Mucosa of rectum (tissue), 2 donors: Measurements from ENCODE around the gene COA5.

Experiments used
- H3K27ac ChIP-seq, 2 donors: one replicate each; pipeline ENCODE4 v1.7.0; 2013; ENCODE audit warnings: inconsistent platforms in 2 of 2, low read depth in 2 of 2, low read length in 2 of 2
- H3K27me3 ChIP-seq, 2 donors: one replicate each; pipeline ENCODE4 v1.7.0; 2013; ENCODE audit warnings: low read length in 2 of 2; ENCODE audit not compliant: control insufficient read depth in 2 of 2, insufficient read depth in 2 of 2
- H3K36me3 ChIP-seq, 2 donors: one replicate each; pipeline ENCODE4 v1.7.0; 2013; ENCODE audit warnings: low read length in 2 of 2; ENCODE audit not compliant: control insufficient read depth in 2 of 2, insufficient read depth in 2 of 2
- H3K4me1 ChIP-seq, 2 donors: one replicate each; pipeline ENCODE4 v1.7.0; 2013; ENCODE audit warnings: low read length in 2 of 2, mild to moderate bottlenecking in 1 of 2; ENCODE audit not compliant: control insufficient read depth in 2 of 2, insufficient read depth in 2 of 2
- H3K4me3 ChIP-seq, 2 donors: one replicate each; pipeline ENCODE4 v1.7.0; 2013; ENCODE audit warnings: low read length in 2 of 2
- H3K9ac ChIP-seq, 2 donors: one replicate each; pipeline ENCODE4 v1.7.0; 2013; ENCODE audit warnings: low read length in 2 of 2, low read depth in 1 of 2, mild to moderate bottlenecking in 1 of 2
- H3K9me3 ChIP-seq, 2 donors: one replicate each; pipeline ENCODE4 v1.7.0; 2013; ENCODE audit warnings: low read length in 2 of 2; ENCODE audit not compliant: control insufficient read depth in 2 of 2
- donor health status: healthy.
- donor health status: Normal muscosa, but diverticular disease.

The COA5 gene

DNA sequence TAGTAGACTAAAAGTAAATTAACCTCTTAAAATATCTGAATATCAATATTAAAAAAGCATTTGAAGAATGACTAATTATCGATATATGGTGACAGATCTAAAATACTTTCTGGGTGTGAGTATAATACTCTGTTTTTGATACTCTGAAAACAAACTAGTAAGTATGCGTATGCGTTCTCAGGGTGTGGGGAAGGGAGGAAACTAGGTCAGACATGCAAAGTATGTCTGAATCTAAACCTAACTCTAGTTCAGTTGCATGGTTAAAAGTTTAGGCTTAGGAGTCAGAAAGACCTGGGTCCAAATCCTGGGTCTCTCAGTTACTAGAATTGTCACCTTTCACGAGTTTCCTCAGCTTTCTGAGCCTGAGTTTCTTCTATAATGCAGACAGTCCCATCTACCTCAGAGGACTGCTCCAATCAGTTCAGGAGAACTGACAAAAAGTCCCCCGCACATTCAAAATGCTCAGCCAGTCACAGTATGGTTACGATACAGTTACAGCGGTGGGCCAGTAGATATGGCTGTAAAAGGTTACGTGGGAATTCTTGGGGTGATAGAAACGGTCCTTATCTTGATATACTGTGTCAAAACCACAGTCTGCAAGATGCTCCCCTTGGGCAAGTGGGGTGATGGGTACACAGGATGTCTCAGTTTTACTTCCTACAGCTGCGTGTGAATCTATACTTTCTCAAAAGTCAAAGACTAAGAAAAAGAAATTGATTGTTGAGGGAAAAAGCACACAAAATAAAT, 29.3 kb upstream of the COA5 start:
- H3K4me3 ChIP-seq, result no peak overlapping the region
- H3K4me1 ChIP-seq, result no peaks in the 10 kb centered on the region
- H3K27me3 ChIP-seq, result no peaks in the 10 kb centered on the region
- no peaks in the 10 kb centered on the region for H3K9me3 ChIP-seq
- no peak overlapping the region for H3K9ac ChIP-seq
- H3K36me3 ChIP-seq, result peaks cover 43 to 51% of the 10 kb centered on the region in 2 donors
- H3K27ac ChIP-seq, result peak overlapping the region in 1 of 2 donors; percentile 18

DNA sequence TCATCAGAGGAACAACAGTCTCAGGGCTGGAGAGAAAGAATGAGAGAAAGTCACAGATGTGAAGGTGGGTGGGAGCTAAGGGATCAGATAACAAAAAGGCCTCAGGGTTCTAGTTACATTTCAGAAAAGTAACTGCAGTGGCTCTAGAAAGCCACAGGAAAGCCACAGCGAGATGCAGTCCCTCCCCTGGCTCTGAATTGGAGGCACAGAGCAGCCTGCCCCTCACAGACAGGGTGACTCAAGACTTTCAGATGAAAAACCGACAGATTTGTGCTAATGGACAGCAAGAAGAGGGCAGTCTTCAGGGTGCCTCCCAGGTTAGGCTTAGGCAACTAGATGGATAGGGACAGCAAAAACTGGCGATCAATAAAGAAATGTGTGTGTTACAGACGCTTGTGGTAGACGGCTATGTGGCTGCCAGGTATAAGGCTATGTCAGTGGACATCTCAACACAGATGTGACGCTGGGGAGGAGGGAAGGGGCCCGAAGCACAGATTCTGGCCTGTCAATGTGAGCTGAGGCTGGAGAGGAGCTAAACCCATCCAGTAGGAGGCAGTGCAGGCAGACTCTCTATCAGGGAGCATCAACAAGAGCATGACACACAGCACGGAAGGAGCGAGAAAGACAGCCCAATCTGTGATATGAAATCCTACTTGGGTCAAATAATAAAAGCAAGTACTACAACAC, 26.2 kb upstream of the COA5 start:
- Histone ChIP-seq H3K4me3 (no peak overlapping the region), H3K4me1 (no peaks in the 10 kb centered on the region), H3K9ac (no peak overlapping the region), H3K27ac (no peak overlapping the region), H3K36me3 (peaks cover 43 to 66% of the 10 kb centered on the region in 2 donors), H3K9me3 (no peaks in the 10 kb centered on the region), H3K27me3 (no peaks in the 10 kb centered on the region)

DNA sequence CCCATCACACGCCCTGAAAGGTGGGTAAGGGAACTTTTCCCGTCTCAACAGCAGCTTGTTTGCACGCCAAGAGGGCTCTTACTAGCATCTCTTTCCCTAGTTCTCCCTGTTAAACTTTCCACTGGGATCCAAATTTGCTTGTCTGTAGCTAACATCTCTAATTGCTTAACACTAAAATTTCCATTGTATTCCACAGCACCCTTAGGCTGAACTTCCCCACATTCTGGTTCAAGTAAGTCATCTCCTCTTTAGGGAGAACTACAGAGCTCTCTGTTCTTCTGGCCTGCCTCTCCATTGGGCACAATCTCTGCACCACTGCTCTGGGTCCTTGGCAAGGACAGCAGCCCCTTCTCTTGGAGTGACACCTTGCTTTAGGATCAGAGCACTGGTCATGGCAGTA, 24.0 kb upstream of the COA5 start:
- no peak overlapping the region for H3K4me3 ChIP-seq
- H3K9me3 ChIP-seq, result no peaks in the 10 kb centered on the region
- H3K9ac ChIP-seq, result no peak overlapping the region
- peaks cover 40 to 52% of the 10 kb centered on the region in 2 donors for H3K36me3 ChIP-seq
- no peaks in the 10 kb centered on the region for H3K27me3 ChIP-seq
- no peak overlapping the region for H3K27ac ChIP-seq
- no peaks in the 10 kb centered on the region for H3K4me1 ChIP-seq

DNA sequence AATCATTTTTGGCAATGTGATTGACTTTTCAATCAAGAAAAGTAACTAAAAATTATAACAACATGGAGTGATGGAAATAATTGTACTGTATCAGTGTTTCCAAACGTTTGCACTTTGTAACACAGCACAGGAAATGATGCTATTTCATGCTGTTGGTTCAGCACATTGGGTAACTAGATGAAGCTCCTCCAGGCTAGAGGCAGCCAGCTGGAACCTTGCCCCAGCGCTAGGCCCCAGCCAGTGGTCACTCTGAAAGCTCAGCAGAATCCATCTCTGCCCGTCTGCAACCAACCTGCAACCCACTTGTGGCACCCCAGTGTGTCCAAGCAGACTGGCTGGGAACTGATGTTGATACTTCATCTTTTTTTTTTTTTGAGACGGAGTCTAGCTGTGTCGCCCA, 15.3 kb upstream of the COA5 start:
- Histone ChIP-seq H3K4me3 (no peak overlapping the region), H3K9ac (no peak overlapping the region), H3K27ac (no peak overlapping the region), H3K36me3 (peaks cover 17 to 19% of the 10 kb centered on the region in 2 donors), H3K4me1 (no peaks in the 10 kb centered on the region), H3K27me3 (no peaks in the 10 kb centered on the region), H3K9me3 (no peaks in the 10 kb centered on the region)

DNA sequence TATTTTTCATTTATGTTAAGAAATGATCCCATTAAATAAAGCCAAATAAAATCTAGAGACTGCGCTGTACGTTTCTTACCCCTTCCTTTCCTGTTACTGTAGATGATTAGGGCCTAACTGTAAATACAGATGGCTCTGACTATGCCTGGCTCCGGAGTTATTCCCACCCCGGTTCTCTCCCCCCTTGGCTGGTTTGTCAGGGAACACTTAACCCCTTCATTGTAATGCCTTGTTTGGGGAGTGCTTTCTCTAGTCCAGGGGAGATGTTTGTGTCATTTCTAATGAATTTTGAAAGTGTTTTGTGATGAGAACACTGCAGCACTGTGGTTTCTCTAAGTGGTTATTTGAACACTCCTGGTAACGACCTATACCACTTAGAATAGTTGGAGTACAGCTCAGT, 8.8 kb upstream of the COA5 start:
- Histone ChIP-seq H3K27me3 (no peaks in the 10 kb centered on the region), H3K36me3 (peaks cover 48 to 62% of the 10 kb centered on the region in 2 donors), H3K9ac (no peak overlapping the region), H3K4me3 (no peak overlapping the region), H3K4me1 (no peaks in the 10 kb centered on the region), H3K27ac (no peak overlapping the region), H3K9me3 (no peaks in the 10 kb centered on the region)

DNA sequence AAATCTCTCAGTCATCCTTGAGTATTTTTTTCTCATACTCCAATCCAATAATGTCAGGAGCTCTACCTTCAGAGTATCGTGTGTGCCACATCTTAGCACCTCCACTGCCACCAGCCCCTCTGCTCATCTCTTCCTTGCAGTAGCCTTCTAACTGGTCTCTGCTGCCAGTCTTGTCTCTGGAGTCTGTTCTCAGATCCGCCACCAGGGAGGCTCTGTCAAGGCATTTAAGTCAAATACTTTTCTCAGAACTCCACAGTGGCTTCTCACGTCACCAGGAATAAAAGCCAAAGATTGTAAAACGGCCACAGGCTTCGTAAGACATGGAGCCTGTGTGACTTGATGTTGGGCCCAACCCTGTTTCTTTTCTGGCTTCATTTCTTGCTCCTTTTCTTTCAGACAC, 7.2 kb upstream of the COA5 start:
- Histone ChIP-seq H3K4me1 (peaks cover 2 to 8% of the 10 kb centered on the region in 2 donors), H3K9ac (no peak overlapping the region), H3K27me3 (no peaks in the 10 kb centered on the region), H3K27ac (no peak overlapping the region), H3K9me3 (no peaks in the 10 kb centered on the region), H3K36me3 (peaks cover 45 to 67% of the 10 kb centered on the region in 2 donors), H3K4me3 (no peak overlapping the region)

DNA sequence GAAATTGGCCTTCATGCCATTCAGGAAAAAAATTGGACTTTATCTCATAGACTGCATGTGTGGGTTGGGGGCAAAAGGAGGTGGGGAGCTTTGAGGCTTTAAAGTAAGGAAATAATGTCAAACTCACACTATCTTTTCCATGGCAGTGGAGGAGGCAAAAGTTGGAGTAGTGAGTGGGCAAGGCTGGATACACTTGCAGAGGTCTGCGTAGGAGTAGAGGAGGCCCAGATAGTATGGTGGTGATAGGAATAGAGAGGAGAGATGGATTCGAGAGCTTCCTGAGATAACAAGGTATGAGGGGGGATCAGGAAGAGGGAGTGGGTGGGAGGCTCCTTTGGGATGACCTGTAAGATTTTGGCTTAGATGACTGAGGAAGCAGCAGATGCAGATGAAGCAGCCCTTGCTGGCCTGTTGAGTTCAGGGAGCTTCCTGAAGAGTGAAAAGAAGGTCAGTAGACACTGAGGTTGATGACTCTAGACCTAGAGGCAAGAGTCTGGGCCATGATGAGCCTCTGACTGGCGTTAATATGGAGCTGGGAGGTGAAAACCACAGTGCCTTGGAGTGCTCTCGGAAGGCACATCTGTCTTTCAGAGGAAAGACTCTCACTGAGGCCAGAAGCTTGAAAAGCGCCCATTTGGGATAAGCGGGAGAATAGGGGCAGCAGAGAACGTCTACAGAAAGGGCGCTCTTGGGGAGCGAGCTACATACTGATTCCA, 5.9 kb upstream of the COA5 start:
- Histone ChIP-seq H3K36me3 (peaks cover 41 to 62% of the 10 kb centered on the region in 2 donors), H3K27me3 (no peaks in the 10 kb centered on the region), H3K4me3 (no peak overlapping the region), H3K9me3 (no peaks in the 10 kb centered on the region), H3K27ac (no peak overlapping the region), H3K9ac (no peak overlapping the region), H3K4me1 (peaks cover 2 to 21% of the 10 kb centered on the region in 2 donors)

DNA sequence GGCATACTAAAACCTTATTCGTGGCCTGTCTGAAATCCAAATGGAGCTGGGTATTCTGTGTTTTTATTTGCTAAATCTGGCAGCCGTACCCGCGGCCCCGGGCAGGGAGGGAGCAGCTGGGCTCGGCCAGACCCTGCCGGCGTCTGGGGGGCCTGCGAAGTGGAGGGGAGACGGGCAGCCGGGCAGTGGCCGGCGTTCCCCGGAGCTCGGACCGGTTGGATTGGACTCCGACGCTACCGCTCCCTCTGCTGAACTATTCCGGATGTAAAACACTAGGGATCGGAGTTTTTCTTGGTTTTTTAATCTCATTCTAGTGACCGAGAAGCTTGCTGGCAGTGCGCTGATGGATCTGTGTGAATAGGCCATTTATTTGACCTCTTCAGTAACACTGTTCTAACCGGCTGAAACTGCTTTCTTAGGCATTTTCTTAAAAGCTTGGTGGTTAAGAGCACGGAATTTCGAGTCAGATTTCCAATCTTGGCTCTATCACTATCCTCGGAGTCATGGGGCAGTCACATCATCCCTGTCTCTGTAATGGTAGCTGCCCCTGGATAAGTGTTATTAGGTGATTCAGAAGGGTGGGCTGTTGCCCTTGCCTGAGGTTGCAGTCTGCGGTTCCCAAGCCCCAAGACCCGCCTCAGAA, 771 bp upstream of the COA5 start:
- H3K4me1 ChIP-seq, result peaks cover 14 to 32% of the 10 kb centered on the region in 2 donors
- H3K36me3 ChIP-seq, result peaks cover 17 to 26% of the 10 kb centered on the region in 2 donors
- H3K27me3 ChIP-seq, result no peaks in the 10 kb centered on the region
- H3K9me3 ChIP-seq, result no peaks in the 10 kb centered on the region
- H3K4me3 ChIP-seq, result peak overlapping the region; percentile 92 to 93
- H3K27ac ChIP-seq, result peak overlapping the region; percentile 91 to 94
- peak overlapping the region; percentile 93 to 97 for H3K9ac ChIP-seq

DNA sequence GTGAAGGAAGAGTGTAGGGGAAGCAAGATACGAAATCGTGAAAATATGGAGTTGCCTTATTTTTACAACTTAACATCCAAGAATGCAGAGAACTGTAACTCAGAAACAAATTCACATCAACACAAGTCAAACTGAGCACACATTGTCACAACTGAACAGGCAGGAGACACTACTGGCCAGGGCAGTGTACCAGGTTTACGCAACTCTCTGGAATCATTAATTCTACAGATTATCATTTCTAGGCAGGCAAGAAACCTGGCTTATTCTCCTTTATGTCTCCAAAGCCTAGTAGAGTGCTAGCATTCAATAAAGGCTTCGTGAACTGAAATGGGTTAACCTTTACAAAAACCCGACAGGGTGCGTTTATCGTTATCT, 584 bp downstream of the COA5 start:
- Histone ChIP-seq H3K4me1 (peaks cover 14 to 32% of the 10 kb centered on the region in 2 donors), H3K9ac (peak overlapping the region; percentile 93 to 97), H3K27ac (peak overlapping the region; percentile 91 to 94), H3K27me3 (no peaks in the 10 kb centered on the region), H3K4me3 (peak overlapping the region; percentile 92 to 93), H3K36me3 (peaks cover 12 to 20% of the 10 kb centered on the region in 2 donors), H3K9me3 (no peaks in the 10 kb centered on the region)
